ENCODE data around the gene KIAA0825. TPM values are rescaled to one million over a fixed set of nuclear protein-coding genes. Genes with fewer than 3 reads are reported as not detected.

Gene KIAA0825
- total RNA-seq, 1 donor from 2014 or later: 5.8 TPM

- no peaks in the 10 kb centered on the region for H3K36me3 Mint-ChIP-seq (ENCODE audit: insufficient read depth)
- H3K4me1 Mint-ChIP-seq (ENCODE audit: low read depth): peaks cover 4% of the 10 kb centered on the region
- H3K9me3 Mint-ChIP-seq (ENCODE audit: low read depth): peaks cover under 1% of the 10 kb centered on the region
- no peak overlapping the region for H3K4me3 Mint-ChIP-seq (ENCODE audit: low read depth)
- H3K27ac Mint-ChIP-seq: no peak overlapping the region
- TF ChIP-seq CTCF (IDR thresholded peaks at IDR 0.05; ENCODE audit: unreplicated experiment): no peak
- peaks cover 26% of the 10 kb centered on the region for H3K27me3 Mint-ChIP-seq
- DNase-seq (ENCODE audit: low spot score, unreplicated experiment): no peak
Observed at GRCh38 chr5:94240993-94241651, 377.3 kb downstream of the KIAA0825 start.

GRCh38 chr5:94240596-94240992 is 377.8 kb downstream of the KIAA0825 start:
- no peak for TF ChIP-seq CTCF (IDR thresholded peaks at IDR 0.05; ENCODE audit: unreplicated experiment)
- peaks cover 23% of the 10 kb centered on the region for H3K27me3 Mint-ChIP-seq
- no peaks in the 10 kb centered on the region for H3K36me3 Mint-ChIP-seq (ENCODE audit: insufficient read depth)

GRCh38 chr5:94240134-94240533 is 378.3 kb downstream of the KIAA0825 start:
- H3K9me3 Mint-ChIP-seq (ENCODE audit: low read depth): peaks cover 6% of the 10 kb centered on the region
- H3K4me3 Mint-ChIP-seq (ENCODE audit: low read depth): no peak overlapping the region
- H3K36me3 Mint-ChIP-seq (ENCODE audit: insufficient read depth): no peaks in the 10 kb centered on the region
- no peak for DNase-seq (ENCODE audit: low spot score, unreplicated experiment)
- peaks cover 4% of the 10 kb centered on the region for H3K4me1 Mint-ChIP-seq (ENCODE audit: low read depth)
- H3K27ac Mint-ChIP-seq: no peak overlapping the region
- H3K27me3 Mint-ChIP-seq: peaks cover 23% of the 10 kb centered on the region
- TF ChIP-seq CTCF (IDR thresholded peaks at IDR 0.05; ENCODE audit: unreplicated experiment): no peak

More at GRCh38 chr5:94240596-94240992, 377.8 kb downstream of the KIAA0825 start:
- no peak overlapping the region for H3K27ac Mint-ChIP-seq
- H3K4me1 Mint-ChIP-seq (ENCODE audit: low read depth): peaks cover 4% of the 10 kb centered on the region
- peaks cover 3% of the 10 kb centered on the region for H3K9me3 Mint-ChIP-seq (ENCODE audit: low read depth)
- no peak overlapping the region for H3K4me3 Mint-ChIP-seq (ENCODE audit: low read depth)
- DNase-seq (ENCODE audit: low spot score, unreplicated experiment): no peak

GRCh38 chr5:94239266-94239665 is 379.1 kb downstream of the KIAA0825 start:
- H3K4me1 Mint-ChIP-seq (ENCODE audit: low read depth): peaks cover 4% of the 10 kb centered on the region
- H3K4me3 Mint-ChIP-seq (ENCODE audit: low read depth): no peak overlapping the region
- H3K27ac Mint-ChIP-seq: no peak overlapping the region
- peaks cover 10% of the 10 kb centered on the region for H3K9me3 Mint-ChIP-seq (ENCODE audit: low read depth)
- no peak for TF ChIP-seq CTCF (IDR thresholded peaks at IDR 0.05; ENCODE audit: unreplicated experiment)
- no peak for DNase-seq (ENCODE audit: low spot score, unreplicated experiment)
- H3K36me3 Mint-ChIP-seq (ENCODE audit: insufficient read depth): no peaks in the 10 kb centered on the region
- H3K27me3 Mint-ChIP-seq: peaks cover 23% of the 10 kb centered on the region

GRCh38 chr5:94234987-94235386 is 383.4 kb downstream of the KIAA0825 start:
- Mint-ChIP-seq H3K27me3 (peaks cover 3% of the 10 kb centered on the region), H3K36me3 (ENCODE audit: insufficient read depth) (no peaks in the 10 kb centered on the region), H3K4me3 (ENCODE audit: low read depth) (no peak overlapping the region), H3K9me3 (ENCODE audit: low read depth) (peaks cover 10% of the 10 kb centered on the region), H3K4me1 (ENCODE audit: low read depth) (no peaks in the 10 kb centered on the region), H3K27ac (no peak overlapping the region)
- TF ChIP-seq CTCF (IDR thresholded peaks at IDR 0.05; ENCODE audit: unreplicated experiment): no peak
- DNase-seq (ENCODE audit: low spot score, unreplicated experiment): no peak

All from progenitor cell of endocrine pancreas (in vitro differentiated cells).